ENCODE measurements around the gene DOK6. TPM values are rescaled to one million over a fixed set of nuclear protein-coding genes. Genes with fewer than 3 reads are reported as not detected.

Gene DOK6
- total RNA-seq, 1 donor from 2014 or later, result 7.0 TPM

DNA sequence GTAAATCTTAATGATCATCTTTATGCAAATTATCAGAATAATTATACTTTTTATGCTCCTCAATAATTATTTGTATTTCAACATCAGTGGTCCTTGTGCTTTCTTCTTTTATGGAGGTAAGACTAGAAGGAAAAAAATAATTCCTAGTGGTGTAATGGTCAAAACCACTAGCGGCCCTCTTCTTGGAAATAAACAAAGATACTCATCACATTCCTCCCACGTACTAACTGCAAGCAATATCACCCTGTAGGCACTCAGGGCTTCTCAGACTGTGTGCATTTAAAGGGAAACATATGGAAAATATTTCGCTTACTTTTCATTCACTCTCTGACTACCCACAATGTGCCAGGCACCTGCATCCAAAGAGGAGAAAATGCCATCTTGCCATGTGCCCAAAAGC is 263.7 kb downstream of the DOK6 start:
- H3K4me3 Mint-ChIP-seq (ENCODE audit: low read depth), result no peak overlapping the region
- no peaks in the 10 kb centered on the region for H3K9me3 Mint-ChIP-seq (ENCODE audit: low read depth)
- H3K4me1 Mint-ChIP-seq (ENCODE audit: low read depth), result peaks cover 8% of the 10 kb centered on the region
- no peak for TF ChIP-seq CTCF (IDR thresholded peaks at IDR 0.05; ENCODE audit: unreplicated experiment)
- DNase-seq (ENCODE audit: low spot score, unreplicated experiment), result no peak
- no peaks in the 10 kb centered on the region for H3K36me3 Mint-ChIP-seq (ENCODE audit: insufficient read depth)
- H3K27me3 Mint-ChIP-seq, result no peaks in the 10 kb centered on the region
- H3K27ac Mint-ChIP-seq, result no peak overlapping the region

- Mint-ChIP-seq H3K27ac (no peak overlapping the region), H3K9me3 (ENCODE audit: low read depth) (no peaks in the 10 kb centered on the region)
Observed at GRCh38 chr18:69674292-69674877, 273.7 kb downstream of the DOK6 start.

DNA sequence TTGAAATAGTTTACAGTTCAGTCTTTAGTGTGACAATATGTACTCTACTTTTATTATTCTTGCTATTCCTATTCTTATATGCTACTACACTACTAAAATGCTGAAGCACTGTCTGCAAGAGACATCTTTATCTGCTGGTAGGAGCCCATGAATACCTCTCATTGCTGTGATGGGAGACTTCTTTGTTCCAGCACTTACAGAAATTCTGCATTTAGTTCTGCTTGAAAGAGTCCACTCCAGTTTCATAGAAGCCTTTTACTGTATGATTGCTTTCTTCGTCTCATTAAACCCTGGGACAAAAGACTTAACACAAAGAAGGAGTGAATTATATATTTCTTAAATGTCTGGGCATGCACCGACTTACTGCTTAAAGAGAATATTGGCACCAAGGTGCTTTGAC is 274.3 kb downstream of the DOK6 start:
- no peak for TF ChIP-seq CTCF (IDR thresholded peaks at IDR 0.05; ENCODE audit: unreplicated experiment)
- Mint-ChIP-seq H3K27ac (no peak overlapping the region), H3K4me1 (ENCODE audit: low read depth) (no peaks in the 10 kb centered on the region), H3K4me3 (ENCODE audit: low read depth) (no peak overlapping the region), H3K9me3 (ENCODE audit: low read depth) (no peaks in the 10 kb centered on the region), H3K27me3 (no peaks in the 10 kb centered on the region), H3K36me3 (ENCODE audit: insufficient read depth) (no peaks in the 10 kb centered on the region)
- no peak for DNase-seq (ENCODE audit: low spot score, unreplicated experiment)

More at GRCh38 chr18:69674292-69674877, 273.7 kb downstream of the DOK6 start:
- H3K4me3 Mint-ChIP-seq (ENCODE audit: low read depth), result no peak overlapping the region
- no peak for DNase-seq (ENCODE audit: low spot score, unreplicated experiment)
- no peak for TF ChIP-seq CTCF (IDR thresholded peaks at IDR 0.05; ENCODE audit: unreplicated experiment)
- H3K4me1 Mint-ChIP-seq (ENCODE audit: low read depth), result no peaks in the 10 kb centered on the region
- H3K36me3 Mint-ChIP-seq (ENCODE audit: insufficient read depth), result no peaks in the 10 kb centered on the region
- H3K27me3 Mint-ChIP-seq, result no peaks in the 10 kb centered on the region

DNA sequence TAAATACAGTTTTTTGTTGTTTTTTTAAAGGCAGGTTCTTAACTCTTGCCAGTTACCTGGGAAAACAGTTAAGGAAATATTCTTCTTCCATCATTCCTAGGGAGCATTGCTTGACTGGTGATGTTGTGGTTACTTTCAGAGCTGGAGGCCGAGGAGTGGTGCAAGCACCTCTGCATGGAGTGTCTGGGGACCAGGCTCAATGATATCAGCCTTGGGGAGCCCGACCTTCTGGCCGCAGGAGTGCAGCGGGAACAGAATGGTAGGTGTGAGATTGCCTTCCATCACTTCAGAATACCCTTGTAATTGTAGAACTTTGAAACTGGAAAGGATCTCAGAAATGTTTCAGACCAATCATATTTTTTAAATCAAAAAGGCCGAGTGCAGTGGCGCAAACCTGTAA is 276.9 kb downstream of the DOK6 start:
- no peaks in the 10 kb centered on the region for H3K27me3 Mint-ChIP-seq
- H3K9me3 Mint-ChIP-seq (ENCODE audit: low read depth), result no peaks in the 10 kb centered on the region
- DNase-seq (ENCODE audit: low spot score, unreplicated experiment), result no peak
- H3K4me1 Mint-ChIP-seq (ENCODE audit: low read depth), result no peaks in the 10 kb centered on the region
- TF ChIP-seq CTCF (IDR thresholded peaks at IDR 0.05; ENCODE audit: unreplicated experiment), result no peak
- no peaks in the 10 kb centered on the region for H3K36me3 Mint-ChIP-seq (ENCODE audit: insufficient read depth)
- H3K27ac Mint-ChIP-seq, result no peak overlapping the region
- H3K4me3 Mint-ChIP-seq (ENCODE audit: low read depth), result no peak overlapping the region

GRCh38 chr18:69680123-69680522 is 279.4 kb downstream of the DOK6 start:
- Mint-ChIP-seq H3K4me1 (ENCODE audit: low read depth) (no peaks in the 10 kb centered on the region), H3K27ac (no peak overlapping the region), H3K27me3 (no peaks in the 10 kb centered on the region), H3K9me3 (ENCODE audit: low read depth) (no peaks in the 10 kb centered on the region), H3K36me3 (ENCODE audit: insufficient read depth) (no peaks in the 10 kb centered on the region), H3K4me3 (ENCODE audit: low read depth) (no peak overlapping the region)
- DNase-seq (ENCODE audit: low spot score, unreplicated experiment), result no peak
- no peak for TF ChIP-seq CTCF (IDR thresholded peaks at IDR 0.05; ENCODE audit: unreplicated experiment)

All from progenitor cell of endocrine pancreas (in vitro differentiated cells).